OCI-LY3 (cell line): ENCODE results near the gene CCRL2.

Source experiments
- CTCF ChIP-seq: fragments of 200-600, 300-600 bp; sonication (generic); IDR thresholded peaks from 2 replicates; pipeline ENCODE4 v1.5.1; 2014; ENCODE audit warnings: antibody characterized with exemption, low read length, low read depth
- EZH2phosphoT487 ChIP-seq: fragments of 200-600 bp; shearing (Covaris generic); IDR thresholded peaks from 2 replicates; pipeline ENCODE4 v1.6.1; 2018; ENCODE audit warnings: antibody characterized with exemption, mixed run types, low read depth

GRCh38 chr3:46448721-46449120 lies 41.7 kb downstream of the CCRL2 start:
- TF ChIP-seq CTCF (no peak), EZH2phosphoT487 (no peak)
